Measurements from ENCODE around the gene PGAP3. TPM values are rescaled to one million over a fixed set of nuclear protein-coding genes. Genes with fewer than 3 reads are reported as not detected.
"Not testable (repeated sequence)": the region's sequence is repeated elsewhere in the genome, so short reads cannot be mapped to it uniquely, and the experiment has no call there.

Gene PGAP3
- total RNA-seq, 1 donor from 2014 or later, result 16.0 TPM

- no peak for ATAC-seq
- intact Hi-C loops (cut with DNase I), result no loop called here
Observed at GRCh38 chr17:39701012-39701783, 13.3 kb upstream of the PGAP3 start.

GRCh38 chr17:39700148-39700987, 12.5 kb upstream of the PGAP3 start:
- intact Hi-C loops (cut with DNase I), result no loop called here
- DNase-seq (ENCODE audit: low spot score), result no peak
- ATAC-seq, result peak; percentile 35

More at GRCh38 chr17:39701012-39701783, 13.3 kb upstream of the PGAP3 start:
- DNase-seq (ENCODE audit: low spot score), result no peak

DNA sequence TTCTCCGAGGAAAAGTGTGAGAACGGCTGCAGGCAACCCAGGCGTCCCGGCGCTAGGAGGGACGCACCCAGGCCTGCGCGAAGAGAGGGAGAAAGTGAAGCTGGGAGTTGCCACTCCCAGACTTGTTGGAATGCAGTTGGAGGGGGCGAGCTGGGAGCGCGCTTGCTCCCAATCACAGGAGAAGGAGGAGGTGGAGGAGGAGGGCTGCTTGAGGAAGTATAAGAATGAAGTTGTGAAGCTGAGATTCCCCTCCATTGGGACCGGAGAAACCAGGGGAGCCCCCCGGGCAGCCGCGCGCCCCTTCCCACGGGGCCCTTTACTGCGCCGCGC, 11.9 kb upstream of the PGAP3 start, which contains the start of gene ERBB2:
Gene ERBB2, plus strand, starts transcription at position 247 of the 330 bp plus-strand sequence. CDS start 175 bp downstream, outside the sequence.
- DNase-seq (ENCODE audit: low spot score), result peak; percentile 83
- intact Hi-C loops (cut with DNase I), result no loop called here
- peak; percentile 87 for ATAC-seq

DNA sequence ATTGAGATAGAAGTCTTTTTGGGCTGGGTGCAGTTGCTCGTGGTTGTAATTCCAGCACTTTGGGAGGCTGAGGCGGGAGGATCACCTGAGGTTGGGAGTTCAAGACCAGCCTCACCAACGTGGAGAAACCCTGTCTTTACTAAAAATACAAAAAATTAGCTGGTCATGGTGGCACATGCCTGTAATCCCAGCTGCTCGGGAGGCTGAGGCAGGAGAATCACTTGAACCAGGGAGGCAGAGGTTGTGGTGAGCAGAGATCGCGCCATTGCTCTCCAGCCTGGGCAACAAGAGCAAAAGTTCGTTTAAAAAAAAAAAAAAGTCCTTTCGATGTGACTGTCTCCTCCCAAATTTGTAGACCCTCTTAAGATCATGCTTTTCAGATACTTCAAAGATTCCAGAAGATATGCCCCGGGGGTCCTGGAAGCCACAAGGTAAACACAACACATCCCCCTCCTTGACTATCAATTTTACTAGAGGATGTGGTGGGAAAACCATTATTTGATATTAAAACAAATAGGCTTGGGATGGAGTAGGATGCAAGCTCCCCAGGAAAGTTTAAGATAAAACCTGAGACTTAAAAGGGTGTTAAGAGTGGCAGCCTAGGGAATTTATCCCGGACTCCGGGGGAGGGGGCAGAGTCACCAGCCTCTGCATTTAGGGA, 11.4 kb upstream of the PGAP3 start:
- ATAC-seq; DNase-seq (ENCODE audit: low spot score); intact Hi-C loops (cut with DNase I): not testable (repeated sequence)

- DNase-seq (ENCODE audit: low spot score), result no peak
- no peak for ATAC-seq
- intact Hi-C loops (cut with DNase I), result no loop called here
Observed at GRCh38 chr17:39697961-39698360, 10.1 kb upstream of the PGAP3 start.

GRCh38 chr17:39696731-39697130, 8.9 kb upstream of the PGAP3 start:
- no peak for DNase-seq (ENCODE audit: low spot score)
- no peak for ATAC-seq
- intact Hi-C loops (cut with DNase I), result no loop called here

- intact Hi-C loops (cut with DNase I), result no loop called here
- DNase-seq (ENCODE audit: low spot score), result no peak
- no peak for ATAC-seq
Observed at GRCh38 chr17:39695089-39695474, 7.2 kb upstream of the PGAP3 start.

- ATAC-seq (no peak), DNase-seq (ENCODE audit: low spot score) (no peak)
- intact Hi-C loops (cut with DNase I), result no loop called here
Observed at GRCh38 chr17:39694593-39694992, 6.7 kb upstream of the PGAP3 start.

DNA sequence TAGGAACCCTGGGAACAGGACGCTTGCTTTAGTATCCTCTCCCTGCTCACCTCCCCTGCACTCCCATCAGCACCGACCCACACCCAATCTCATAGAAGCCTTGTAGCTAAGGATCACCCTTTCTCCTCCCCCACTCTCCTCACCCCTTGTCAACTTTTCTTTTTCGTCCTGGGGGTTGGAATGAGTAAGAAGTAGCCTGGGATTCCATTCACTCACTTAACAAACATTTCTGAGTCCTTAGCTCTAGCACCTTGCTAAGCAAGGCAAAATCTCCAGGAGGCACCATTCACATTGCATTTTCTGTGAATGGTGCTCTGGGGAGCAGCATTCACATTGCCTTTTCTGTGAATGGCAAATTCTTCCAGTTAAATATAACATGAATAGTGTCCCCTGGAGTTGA, 1.1 kb upstream of the PGAP3 start:
- intact Hi-C loops (cut with DNase I), result no loop called here
- ATAC-seq, result no peak
- no peak for DNase-seq (ENCODE audit: low spot score)

DNA sequence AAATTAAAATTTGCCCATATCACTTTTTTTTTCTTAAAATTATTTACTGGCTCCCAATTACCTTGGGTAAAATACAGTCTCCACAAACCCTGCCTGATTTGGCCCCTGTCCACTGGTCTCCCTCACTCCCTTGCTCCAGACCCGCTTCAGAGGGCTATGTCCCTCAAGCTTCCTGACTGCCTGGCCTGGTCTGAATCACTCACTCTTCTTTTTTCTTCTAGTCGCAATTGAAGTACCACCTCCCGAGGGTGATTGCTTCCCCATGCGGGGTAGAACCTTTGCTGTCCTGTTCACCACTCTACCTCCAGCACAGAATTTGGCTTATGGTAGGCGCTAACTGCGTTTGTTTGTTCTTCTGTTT, 598 bp upstream of the PGAP3 start:
- ATAC-seq, result no peak
- intact Hi-C loops (cut with DNase I), result no loop called here

DNA sequence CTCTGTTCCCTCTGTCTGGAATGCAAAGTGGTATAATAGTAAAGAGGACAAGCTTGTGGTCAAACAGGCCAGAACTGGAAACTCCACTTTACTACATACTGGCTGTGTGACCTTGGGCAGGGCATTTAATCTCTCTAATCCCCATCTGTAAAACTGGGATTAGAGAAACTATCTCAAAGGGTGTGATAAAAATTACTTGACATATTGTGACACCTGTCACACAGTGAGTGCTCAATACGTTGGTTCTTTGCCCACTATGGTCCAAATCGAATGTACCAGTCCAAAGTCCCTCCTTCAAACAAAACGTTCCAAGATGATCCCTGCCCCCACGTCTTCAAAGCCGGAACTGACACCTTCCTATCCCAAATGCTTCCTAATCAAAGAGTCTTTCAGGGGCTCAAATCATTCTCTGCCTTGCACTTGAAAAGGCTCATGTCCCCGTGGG, 734 bp downstream of the PGAP3 start:
- ATAC-seq, result no peak
- intact Hi-C loops (cut with DNase I), result no loop called here
- no peak for DNase-seq (ENCODE audit: low spot score)

More for the DNA sequence above, 598 bp upstream of the PGAP3 start:
- no peak for DNase-seq (ENCODE audit: low spot score)

DNA sequence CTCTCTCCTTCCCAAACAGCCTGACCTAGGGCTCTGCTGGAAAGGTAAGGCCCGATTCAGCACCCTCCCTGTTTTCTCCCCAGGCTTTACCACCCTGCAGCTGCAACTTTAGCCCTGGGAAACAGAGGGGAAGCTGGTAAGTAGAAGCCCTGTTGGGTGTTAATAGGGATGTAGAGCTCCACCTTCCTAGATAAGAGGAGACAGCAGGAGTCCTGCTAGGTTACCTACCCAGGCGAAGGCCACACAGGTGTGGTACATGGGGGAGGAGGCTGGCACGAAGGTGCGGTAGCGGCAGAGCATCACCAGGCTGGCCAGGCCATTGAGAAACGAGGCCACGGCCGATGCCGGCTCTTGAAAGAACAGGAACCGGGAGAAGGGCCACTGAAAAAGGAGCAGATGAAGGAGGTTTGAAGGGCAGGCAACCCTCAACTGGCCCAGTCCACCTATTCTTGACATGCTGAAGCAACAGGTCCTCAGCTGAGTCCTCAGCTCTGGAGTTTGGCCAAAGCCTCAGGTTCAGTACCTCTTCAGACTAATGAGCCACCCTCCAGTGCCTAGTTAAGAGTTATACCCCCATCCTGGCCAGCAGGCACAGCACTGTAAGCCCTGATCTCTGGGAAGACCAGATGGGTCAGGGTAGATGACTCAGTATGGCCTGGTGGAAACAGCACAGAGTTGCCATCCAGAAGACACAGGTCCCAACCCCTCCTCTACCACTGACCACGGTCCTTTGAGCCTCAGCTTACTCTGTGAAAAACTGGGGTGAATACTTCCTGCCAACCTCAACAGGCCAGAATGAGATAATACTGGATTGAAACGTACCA, 3.3 kb downstream of the PGAP3 start:
- intact Hi-C loops (cut with DNase I), result no loop called here

DNA sequence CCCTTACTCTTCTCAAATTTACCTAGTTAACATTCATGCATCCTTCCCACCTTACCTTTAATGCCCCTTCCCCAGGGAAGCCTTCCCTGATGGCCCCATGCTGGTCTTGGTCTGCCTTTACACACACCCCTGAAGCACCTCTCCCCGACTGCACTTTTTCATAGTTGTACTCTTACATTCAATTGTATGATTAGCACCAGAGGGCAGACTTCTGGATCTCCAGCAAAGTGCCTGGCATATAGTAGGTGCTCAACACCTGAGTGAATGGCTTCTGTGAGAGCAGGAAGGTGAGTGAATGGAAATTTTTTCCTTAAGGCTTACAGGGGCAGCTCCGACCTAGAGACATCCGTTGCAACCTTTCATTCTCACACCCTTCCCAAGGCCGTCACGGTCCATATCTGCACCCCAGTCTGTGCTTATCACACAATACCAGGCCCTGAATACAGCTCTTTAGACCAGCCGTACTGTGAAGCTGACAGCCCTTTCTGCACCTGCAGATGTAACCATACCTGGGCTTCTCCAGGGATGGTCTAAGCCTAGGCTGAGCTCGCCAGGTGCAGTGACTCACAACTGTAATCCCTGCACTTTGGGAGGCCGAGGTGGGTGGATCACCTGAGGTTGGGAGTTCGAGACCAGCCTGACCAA, 4.4 kb downstream of the PGAP3 start:
- intact Hi-C loops (cut with DNase I), result no loop called here
- DNase-seq (ENCODE audit: low spot score) (no peak), ATAC-seq (no peak)

More for the DNA sequence above, 3.3 kb downstream of the PGAP3 start:
- ATAC-seq (no peak), DNase-seq (ENCODE audit: low spot score) (no peak)

DNA sequence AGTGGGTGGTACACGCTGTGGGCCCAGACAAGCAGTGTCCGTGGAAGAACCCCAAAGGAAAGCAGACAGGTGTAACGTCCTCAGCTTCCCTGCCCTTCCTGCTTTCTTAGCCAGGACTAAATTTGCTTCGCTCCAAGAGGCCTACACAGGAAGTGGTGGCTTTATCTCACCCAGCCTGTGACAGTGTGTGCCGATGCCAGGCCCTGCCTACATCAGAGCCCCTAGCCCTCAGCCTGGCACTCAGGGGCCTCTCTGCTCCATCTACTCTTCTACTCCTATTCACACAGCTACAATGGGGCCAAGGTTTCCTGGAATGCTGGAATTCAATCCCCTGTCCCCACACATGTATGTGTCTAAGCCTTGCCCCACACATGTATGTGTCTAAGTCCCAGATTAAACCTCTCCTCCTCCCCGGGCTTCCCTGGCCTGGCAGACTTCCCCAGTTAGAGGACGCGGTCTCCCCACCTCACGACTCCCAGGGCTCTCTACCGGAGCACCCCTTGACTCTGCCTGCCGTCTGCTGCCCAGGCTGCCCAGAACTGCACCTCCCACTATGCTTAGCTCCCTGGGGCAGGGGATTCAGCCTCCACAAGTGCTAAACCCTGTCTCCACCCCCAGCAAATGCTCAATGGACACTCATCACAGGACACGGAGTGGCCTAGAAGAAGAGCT, 8.2 kb downstream of the PGAP3 start:
- DNase-seq (ENCODE audit: low spot score) (no peak), ATAC-seq (no peak)
- intact Hi-C loops (cut with DNase I), result no loop called here

DNA sequence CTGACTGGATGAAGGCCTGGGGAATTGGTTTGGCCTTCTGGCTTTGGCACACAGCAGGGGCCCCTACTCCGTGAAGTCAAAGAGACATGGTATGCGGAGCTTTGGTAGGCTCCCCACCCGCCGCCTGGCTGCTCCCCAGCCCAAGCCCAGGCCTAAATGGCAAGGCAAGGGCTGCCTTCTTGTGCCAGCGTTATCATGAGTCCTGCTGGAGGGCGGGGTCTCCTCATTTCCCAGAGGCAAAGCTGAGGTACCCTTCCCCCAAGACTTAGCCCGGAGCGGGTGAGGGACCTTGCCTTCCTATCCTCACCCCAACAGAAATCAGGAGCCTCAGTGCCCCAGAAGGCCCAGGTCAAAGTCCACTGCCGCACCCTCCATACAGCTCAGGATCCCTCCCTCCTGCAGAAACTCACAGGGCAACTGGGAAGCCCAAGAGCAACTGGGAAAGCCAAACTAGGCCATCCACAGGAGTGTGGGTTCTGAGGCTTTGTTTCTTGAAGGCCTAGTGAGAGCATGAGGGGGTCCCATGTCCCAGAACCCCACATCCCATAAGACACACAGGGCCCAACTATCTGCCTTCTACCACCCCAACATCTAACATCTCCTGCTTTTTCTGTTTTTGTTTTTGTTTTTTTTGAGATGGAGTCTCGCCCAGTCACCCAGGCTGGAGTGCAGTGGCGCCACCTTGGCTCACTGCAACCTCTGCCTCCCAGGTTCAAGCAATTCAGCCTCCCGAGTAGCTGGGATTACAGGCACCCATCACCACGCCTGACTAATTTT, 9.3 kb downstream of the PGAP3 start:
- intact Hi-C loops (cut with DNase I), result no loop called here
- ATAC-seq (no peak), DNase-seq (ENCODE audit: low spot score) (no peak)

- DNase-seq (ENCODE audit: low spot score) (no peak), ATAC-seq (no peak)
- intact Hi-C loops (cut with DNase I), result no loop called here
Observed at GRCh38 chr17:39677542-39678339, 10.1 kb downstream of the PGAP3 start.
